Right forelimb (tissue), 1 donor: ENCODE data around the gene RNF167.

Source experiments
- DNase-seq: peaks from one replicate; pipeline ENCODE4 v3.0.0-alpha.2; 2018

Gene RNF167

DNA sequence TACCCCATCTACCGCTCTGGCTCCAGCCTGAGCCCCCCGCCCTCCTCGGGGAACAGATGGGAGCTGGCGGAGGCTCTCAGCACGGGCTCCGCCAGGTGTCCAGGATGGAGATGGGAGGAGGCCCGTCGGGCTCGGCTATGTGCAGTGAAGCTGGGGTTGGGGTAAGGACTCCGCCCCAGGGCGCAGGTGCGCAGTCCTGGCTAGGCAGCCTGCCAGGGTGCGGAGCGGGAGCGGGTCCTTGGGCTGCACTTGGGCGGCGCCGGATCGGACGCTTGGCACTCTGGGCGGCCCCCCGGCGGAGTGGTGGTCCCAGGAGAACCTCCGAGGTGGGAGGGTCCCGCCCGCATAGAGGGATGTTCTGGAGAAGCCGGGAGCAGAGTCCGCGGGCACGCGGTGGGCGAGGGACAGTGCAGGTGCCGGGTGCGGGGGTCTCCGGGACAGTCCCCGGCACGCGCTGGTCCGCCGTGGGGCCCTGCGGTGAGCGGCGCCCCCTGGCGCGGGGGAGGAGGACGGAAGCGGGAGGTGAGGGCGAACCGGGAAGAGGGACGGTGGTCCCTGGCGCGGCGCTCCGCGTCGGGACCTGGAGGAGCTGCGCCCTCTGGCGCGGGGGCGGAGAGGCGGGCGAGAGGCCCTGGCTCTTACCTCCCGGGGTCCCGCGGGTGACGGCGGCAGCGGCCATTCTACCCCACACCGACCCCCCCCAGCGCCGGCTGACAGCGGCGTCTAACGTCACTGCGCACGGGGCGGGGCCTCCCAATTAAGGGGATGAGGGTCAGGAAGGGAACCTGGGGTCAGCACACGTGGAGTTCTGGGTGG is 47.1 kb downstream of the RNF167 start, which contains the start of gene CAMTA2:
Gene CAMTA2, minus strand, starts transcription at position 725 of the 816 bp plus-strand sequence. CDS start 1,453 bp downstream, outside the sequence.
- peak; percentile 90 for DNase-seq

DNA sequence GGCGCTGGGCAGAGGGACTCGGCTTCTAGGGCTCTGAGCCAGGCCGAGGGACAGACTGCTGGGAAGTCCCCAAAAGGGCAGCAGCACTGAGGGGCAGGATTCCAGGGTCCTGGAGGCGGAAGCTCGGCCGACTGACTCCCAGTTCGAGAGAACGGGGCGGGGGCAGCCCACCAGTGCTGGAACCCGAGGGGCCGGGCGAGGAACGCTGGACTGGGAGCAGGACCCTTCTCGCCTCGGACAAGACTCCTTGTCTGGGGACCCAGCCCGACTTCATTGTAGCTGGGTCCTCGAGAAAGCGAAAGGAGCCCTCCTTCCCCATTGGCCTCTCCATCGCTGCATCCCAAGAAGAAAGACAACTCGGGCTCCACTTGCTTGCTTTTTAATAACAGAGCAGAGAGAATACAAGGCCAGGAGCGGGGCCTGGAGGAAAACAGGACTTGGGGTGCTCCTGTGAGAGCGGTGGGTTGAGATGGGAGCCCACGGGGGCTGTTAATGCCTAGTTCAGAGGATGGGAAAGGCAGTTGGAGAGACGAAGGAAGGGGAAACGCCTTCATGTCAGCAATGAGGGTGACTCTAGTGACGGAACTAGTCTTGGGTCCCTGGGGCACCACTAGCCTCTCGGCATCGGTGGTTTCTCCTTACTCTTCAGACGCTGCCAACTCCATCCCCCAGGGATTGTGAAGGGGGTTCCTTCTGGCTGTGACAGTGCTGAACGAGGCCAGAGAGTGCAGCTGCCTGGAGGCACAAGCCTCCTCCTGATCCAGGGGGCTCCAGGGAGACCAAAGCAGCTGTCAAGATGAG is 47.9 kb downstream of the RNF167 start:
- no peak for DNase-seq

DNA sequence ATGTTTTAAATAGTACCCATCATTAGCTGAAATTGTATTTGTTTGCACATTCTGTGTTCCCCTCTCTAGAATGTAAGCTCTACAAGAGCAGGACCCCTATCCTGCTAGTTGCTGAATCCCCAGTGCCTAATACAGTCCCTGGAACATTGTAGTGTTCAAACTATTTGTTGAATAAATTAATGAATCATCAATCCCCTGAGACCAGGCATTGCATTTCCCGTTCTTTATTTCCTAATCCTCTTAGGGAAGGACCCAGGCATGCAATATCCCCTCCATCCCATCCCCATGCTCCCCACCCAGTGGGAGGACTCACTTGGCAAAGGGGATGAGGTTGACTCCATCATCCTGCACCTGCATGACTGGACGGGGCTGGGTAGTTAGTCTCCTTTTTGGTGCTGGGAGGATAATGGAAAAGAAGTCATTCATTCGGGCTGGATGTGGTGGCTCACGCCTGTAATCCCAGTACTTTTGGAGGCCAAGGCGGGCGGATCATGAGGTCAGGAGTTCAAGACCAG is 54.1 kb downstream of the RNF167 start:
- DNase-seq: no peak
